ENCODE results near the gene TANC1. TPM values are rescaled to one million over a fixed set of nuclear protein-coding genes. Genes with fewer than 3 reads are reported as not detected.

Gene TANC1

Small RNAs within 50 kb of the gene (small RNA-seq; reads per million reads assigned to genes)
- not detected for gene MIR6888 (ENCODE audit: insufficient read depth)
- not detected for gene RNU2-21P (ENCODE audit: insufficient read depth)
- not detected for gene RNU6-580P (ENCODE audit: insufficient read depth)
